ENCODE results near the gene PROM1.

The PROM1 gene

GRCh38 chr4:16110199-16110598, 26.4 kb upstream of the PROM1 start:
- no peak for DNase-seq (ENCODE audit: low read depth)

GRCh38 chr4:16109256-16109655, 25.4 kb upstream of the PROM1 start:
- DNase-seq (ENCODE audit: low read depth) = no peak

GRCh38 chr4:16106956-16107355, 23.1 kb upstream of the PROM1 start:
- no peak for DNase-seq (ENCODE audit: low read depth)

DNA sequence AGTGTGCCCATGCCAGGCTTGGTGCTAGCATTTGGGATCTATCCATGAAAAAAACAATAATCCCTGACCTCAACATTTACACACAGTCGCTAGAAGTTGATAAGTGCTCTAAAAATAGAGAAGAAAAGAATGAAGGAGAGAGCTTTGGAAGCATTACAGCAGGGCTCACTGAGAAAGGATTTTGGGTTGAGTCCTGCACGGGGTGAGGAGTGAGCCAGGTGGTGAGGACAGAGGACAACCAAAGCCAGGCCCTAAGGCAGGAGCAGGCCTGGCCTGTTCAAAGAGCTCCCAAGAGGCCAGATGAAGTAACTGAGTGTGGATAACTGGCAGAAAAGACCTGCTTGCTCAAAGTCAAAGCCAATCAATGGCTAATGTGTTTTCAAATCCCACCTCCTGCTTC, 20.7 kb upstream of the PROM1 start:
- no peak for DNase-seq (ENCODE audit: low read depth)

DNA sequence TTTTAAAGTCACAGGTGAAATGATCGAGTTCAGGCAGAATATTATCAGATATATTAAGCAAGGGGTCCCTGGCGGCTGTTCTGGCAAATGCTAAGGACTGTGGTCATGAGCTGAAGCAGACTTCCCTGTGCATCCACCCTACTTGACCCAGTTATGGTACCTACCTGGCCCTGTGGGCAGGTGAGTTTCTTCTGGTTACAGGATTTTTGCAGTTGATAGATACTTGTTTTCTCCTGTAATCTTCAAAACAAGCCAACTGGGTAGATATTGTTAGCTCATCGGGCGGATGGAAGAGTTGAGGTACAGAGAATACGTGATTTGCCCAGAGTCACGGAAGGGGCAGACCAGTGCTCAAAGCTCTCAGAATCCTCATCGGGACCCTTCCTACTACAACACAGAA, 18.5 kb upstream of the PROM1 start:
- DNase-seq (ENCODE audit: low read depth) = no peak

DNA sequence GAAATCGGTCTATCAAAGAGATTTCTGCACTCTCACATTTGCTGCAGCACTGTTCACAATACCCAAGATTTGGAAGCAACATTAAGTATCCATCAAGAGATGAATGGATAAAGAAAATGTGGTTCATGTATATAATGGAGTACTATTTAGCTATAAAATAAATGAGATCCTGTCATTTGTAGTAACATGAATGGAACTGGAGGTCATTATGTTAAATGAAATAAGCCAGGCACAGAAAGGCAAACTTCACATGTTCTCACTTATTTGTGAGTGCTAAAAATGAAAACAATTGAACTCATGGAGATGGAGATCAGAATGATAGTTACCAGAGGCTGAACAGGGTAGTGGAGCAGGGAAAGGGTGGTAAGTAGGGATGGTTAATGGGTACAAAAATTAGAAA, 17.0 kb upstream of the PROM1 start:
- DNase-seq (ENCODE audit: low read depth) = no peak

DNA sequence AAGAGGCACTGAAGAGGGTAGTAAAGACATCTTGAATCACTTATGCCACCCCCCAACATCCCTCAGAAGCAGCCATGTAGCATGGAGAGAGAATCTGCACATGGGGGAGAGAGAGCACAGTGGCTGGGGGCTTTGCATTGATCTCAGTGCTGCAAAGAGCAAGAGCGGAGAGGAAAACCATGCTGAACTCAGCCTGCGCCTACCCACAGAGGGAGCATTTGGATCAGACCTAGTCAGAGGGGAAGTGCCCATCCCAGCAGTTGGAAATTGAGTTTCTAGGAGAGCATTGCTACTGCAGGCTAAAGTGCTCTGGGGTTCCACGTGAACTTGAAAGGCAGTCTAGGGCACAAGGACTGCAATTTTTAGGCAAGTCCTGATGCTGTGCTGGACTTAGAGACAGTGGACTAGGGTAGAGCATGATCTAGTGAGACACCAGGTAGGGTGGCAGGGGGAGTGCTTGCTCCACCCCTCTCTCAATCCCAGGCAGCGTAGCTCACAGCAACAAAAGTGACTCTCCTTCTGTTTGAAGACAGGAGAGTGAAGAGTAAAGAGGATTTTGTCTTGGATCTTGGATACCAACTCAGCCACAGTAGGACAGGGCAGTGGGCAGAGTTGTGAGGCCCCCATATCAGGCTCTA, 9.0 kb upstream of the PROM1 start:
- no peak for DNase-seq (ENCODE audit: low read depth)

DNA sequence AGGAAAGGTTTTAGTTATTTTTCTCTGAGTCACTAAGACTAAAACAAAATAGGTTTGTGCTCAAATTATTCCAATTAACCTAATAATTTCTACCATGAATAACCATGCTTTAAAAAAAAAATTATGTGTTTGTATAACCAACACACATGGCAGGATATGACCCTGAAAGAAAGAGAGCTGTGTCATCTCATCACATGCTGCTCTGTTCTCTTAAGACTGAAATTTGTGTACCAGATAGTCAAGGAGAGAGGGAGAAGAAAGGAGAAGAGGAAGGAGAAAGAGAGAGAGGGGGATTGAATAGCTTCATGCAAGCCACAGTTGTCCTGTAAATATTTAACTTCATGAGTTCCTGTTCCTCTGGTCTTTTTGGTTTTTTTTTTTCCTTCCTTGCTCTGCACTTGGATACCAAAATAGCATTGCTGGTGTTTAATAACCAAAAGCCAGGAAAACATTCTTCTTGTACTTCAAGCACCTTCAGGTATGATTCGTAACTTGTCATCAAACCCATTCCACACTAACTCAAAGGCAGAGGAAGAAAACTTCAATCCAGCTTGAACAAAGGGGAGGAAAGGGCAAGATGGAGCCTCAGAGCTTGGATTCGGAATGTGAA, 6.4 kb upstream of the PROM1 start:
- no peak for DNase-seq (ENCODE audit: low read depth)

DNA sequence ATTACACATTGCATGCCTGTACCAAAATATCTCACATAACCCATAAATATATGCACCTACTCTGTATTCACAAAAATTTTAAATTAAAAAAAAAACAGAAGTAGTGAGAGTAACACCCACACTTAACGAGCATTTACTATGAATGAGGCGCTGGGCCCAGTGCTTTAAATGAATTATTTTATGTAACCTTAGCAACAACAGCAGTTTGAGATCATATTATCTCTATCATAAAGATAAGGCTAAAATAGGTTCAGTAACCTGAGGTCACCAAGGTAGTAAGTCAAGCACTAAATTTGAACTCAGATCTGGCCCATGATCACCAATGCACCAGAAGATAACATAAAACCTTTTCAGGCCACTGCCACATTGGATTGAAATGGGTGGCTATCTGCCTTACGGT, 5.3 kb upstream of the PROM1 start:
- no peak for DNase-seq (ENCODE audit: low read depth)

DNA sequence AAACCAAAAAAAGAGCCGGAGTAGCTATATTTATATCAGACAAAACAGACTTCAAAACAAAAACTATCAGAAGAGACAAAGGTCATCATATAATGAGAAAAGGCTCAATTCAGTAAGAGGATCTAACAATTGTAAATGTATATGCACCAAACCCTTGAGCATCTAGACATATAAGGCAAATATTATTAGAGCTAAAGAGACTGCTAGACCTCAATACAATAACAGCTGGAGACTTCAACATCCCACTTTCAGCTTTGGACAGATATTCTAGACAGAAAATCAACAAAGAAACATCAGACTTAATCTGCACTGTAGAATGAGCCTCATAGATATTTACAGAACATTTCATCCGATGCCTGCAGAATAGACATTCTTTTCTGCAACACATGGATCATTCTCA, 4.8 kb upstream of the PROM1 start:
- no peak for DNase-seq (ENCODE audit: low read depth)

DNA sequence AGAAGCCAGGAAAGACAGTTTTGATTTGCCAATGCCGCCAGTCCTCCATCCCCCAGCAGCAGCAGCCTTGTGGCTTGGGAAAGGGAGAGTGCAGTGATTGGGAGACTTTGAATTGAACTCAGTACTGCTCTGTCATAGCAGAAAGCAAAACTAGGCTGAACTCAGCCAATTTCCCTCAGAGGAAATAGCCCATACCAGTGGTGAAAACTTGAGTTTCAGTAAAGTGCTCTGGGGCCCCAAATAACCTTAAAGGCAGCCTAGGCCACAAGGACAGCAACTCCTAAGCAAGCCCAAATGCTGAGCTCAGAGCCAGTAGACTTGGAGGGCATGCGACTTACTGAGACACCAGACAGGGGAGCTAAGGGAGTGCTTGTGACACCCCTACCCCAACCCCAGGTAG, 2.0 kb upstream of the PROM1 start:
- no peak for DNase-seq (ENCODE audit: low read depth)

DNA sequence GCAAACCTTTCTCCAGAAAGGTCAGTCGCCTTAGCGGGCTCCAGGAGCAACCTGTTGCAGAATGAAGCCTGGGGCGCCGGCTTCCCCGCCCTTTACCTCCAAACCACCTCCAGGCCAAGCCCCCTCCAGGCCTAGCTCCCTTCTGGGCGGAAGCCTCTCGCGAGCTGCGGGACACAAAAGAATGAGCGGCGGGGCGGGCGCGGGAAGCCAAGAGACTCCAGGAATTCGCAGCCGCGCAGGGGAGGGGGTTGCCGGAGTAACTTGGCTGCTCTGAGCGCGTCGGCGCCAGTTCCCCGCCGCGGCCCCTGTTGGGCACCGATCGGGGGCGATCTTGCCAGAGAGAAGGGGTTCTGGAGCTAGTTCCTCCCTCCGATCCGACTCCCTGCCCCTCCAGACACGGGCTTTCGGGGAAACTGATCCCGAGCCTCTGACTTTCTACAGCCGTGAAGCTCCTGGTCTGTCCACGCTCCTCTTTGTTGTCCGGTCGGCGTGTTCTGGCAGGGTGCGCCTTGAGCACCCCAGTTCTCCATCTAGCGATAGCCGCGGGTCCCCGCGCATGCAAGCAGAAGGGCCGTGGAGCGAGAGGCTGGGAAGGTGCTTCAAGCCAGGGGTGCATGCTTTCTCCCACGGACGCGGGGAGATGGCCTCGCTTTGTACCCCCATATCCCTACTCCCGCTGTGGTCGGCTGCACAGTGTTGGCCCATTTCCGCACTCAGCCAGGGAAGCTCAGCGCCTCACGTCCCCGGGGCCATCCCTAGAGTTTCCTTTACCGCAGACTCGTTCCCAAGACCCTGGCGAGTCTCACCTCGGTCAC, 1.2 kb downstream of the PROM1 start:
- no peak for DNase-seq (ENCODE audit: low read depth)

- DNase-seq (ENCODE audit: low read depth) = no peak
Observed at GRCh38 chr4:16082041-16082425, 1.8 kb downstream of the PROM1 start.

DNA sequence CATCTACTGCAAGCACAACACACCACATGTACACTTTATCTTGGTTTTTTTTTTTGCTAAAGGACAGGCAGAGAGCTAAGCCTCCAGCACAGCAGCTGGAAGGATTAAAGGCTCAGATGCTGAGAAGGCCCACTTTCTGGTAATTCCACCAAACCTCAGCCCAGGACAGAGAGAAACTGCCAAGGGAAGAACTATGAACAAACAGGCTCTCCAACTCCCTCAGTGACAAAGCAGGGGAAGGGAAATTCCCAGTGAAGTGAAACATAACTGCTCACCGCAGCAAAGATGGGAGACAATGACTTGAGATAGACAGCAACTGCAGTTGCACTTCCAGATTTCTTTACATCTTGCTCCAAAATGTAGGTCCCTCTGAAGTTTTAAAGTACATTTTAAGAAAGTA, 4.8 kb downstream of the PROM1 start:
- no peak for DNase-seq (ENCODE audit: low read depth)

DNA sequence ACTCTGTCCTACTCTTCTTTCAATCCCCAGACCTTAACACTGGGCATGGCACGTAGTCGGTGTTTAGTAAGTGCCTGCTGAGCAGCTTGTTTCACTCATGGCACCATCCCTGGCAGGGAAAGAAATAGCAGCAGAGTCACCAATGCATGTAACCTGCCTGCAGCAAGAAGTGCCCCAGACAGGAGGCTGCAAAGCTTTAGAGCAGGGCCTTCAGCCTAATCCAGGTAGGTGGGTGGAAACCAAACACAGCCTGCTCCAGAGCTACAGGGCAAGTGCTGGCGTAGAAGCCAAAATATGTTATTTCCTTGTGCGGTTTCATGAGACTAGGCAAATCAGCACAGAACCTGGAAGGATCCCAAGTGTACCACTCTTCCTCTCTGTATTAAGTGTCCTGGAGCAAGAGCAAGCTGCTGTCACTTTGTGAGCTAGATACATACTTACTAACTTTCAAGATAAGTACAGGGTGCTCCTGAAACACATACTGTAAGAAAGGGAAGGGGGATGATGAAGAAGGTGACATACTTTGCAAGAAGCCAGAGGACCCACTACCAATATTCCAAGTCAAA, 5.5 kb downstream of the PROM1 start:
- no peak for DNase-seq (ENCODE audit: low read depth)

DNA sequence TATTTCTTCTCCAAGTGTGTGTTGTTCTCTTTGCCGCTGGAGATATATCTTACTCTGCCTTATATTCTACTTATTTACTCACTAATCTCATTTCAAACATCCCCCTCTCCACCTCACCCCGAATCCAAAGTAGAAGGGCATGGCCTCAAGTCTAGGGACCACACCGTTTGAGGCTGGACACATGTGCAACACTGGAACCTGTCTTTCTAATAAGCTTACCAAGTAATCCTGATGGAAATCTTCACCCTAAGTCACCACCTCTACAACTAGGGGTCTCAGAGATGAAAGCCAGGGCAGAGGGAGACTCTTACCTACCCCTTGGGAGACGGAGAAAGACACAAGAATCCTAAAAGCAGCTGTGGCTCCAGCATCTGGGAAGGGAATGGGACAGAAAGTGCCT, 6.0 kb downstream of the PROM1 start:
- DNase-seq (ENCODE audit: low read depth) = no peak

DNA sequence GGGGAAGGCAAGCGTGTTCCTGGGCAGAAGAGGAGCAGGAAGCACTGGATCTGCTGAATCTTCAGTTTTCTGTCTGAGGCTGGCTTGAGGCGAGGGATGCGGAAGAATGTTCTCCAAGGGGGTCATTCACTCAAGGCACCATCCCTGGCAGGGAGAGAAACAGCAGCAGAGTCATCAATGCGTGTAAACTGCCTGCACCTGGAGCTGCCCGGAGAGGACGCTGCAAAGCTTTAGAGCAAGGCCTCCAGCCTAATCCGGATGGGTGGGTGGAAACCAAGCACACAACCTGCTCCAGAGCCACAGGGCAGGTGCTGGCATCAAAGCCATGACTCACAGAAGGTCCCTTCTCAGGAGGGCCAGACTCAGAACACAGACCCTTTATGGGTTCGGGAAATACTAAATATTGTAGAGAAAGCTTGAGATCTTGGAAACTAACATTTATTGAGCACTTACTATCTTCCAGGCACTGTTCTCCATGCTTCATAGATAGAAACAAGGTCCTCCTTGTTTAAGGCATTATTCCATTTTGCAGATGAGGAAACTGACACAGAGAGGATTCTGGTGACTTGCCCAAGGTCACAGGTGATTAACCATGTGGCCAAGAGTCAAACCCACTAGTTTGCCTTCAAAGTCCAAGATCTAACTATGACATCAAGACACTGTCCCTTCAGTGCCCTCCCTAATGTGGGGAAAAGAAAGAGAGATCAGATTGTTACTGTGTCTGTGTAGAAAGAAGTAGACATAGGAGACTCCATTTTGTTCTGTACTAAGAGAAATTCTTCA, 7.7 kb downstream of the PROM1 start:
- no peak for DNase-seq (ENCODE audit: low read depth)

GRCh38 chr4:16075061-16075460, 8.8 kb downstream of the PROM1 start:
- no peak for DNase-seq (ENCODE audit: low read depth)

DNA sequence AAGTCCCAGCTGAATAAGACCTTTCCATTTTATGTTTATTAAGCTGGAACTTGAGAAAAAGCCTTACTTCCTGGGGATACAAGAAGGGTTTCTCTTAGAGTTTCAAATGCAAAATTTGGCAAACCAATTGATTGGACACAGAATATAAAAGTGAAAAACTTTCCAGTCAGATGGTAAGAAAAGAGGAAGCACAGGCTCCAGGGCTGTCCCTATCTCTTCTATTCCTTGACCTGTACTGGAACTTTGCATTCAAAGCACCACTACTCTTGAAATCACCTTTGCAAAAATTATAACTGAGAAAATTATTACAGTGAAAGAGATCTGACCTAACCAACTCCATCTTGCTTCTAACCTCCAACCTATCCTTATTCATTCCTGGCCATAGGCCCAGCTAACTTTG, 11.7 kb downstream of the PROM1 start:
- DNase-seq (ENCODE audit: low read depth) = no peak

- DNase-seq (ENCODE audit: low read depth) = no peak
Observed at GRCh38 chr4:16070203-16070602, 13.6 kb downstream of the PROM1 start.

GRCh38 chr4:16067515-16067914, 16.3 kb downstream of the PROM1 start:
- no peak for DNase-seq (ENCODE audit: low read depth)

DNA sequence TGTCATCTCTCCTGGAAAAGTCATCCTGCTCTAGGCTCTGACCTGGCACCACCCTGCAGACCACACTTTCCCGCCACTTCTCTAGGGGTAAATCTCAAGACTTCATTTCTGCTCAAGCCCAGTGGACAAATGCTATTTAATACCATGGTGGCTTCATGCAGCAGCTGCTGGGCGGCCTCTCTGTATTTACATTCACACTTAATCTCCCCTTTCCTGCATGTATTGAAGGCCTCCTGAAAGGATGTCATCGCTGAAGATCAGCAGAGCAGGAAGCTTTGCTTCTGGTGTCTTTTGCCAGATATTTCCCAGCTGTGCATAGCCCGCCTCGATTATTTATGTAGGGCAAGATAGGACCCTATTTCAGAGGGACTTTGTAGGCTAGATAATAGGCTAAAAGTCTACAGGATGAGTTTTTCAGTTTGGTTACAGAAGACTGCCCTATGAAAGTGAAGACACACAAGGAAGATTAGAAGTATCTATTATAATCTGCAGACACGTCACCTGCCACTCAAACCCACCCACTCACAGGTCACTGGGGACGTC, 17.2 kb downstream of the PROM1 start:
- DNase-seq (ENCODE audit: low read depth) = no peak

Measured in activated T-helper 1 cell treated with Interleukin-2 at 50 U/mL for 16 hours (primary cell).